Central memory CD8-positive, alpha-beta T cell (primary cell): Measurements from ENCODE around the gene CCDC121.

Experiments used
- ATAC-seq: fragments of 150-1000 bp; cut with Tn5 transposase; replicated peaks from 2 replicates; pipeline ENCODE4 v1.10.0; 2022; ENCODE audit warnings: mild to moderate bottlenecking, moderate FRiP score, moderate number of reproducible peaks; ENCODE audit not compliant: poor library complexity, severe bottlenecking; ENCODE audit errors: extremely low read depth
- DNase-seq, 2 donors: peaks; one replicate each; pipeline ENCODE4 v3.0.0; 2021; ENCODE audit warnings: low spot score in 2 of 2
- H3K27ac Mint-ChIP-seq: one replicate; pipeline ENCODE4 v1.8.0; 2022; ENCODE audit warnings: low read depth, mild to moderate bottlenecking, moderate library complexity, mixed read lengths
- H3K27me3 Mint-ChIP-seq: one replicate; pipeline ENCODE4 v1.8.0; 2022; ENCODE audit warnings: mixed read lengths
- H3K36me3 Mint-ChIP-seq: one replicate; pipeline ENCODE4 v1.8.0; 2022; ENCODE audit warnings: mild to moderate bottlenecking, moderate library complexity, mixed read lengths; ENCODE audit not compliant: insufficient read depth
- H3K4me1 Mint-ChIP-seq: one replicate; pipeline ENCODE4 v1.8.0; 2022; ENCODE audit warnings: mixed read lengths
- H3K4me3 Mint-ChIP-seq: one replicate; pipeline ENCODE4 v1.8.0; 2022; ENCODE audit warnings: mild to moderate bottlenecking, moderate library complexity, mixed read lengths
- H3K9me3 Mint-ChIP-seq: one replicate; pipeline ENCODE4 v1.8.0; 2022; ENCODE audit warnings: mixed read lengths

Gene CCDC121

GRCh38 chr2:27587025-27587424 lies 41.8 kb downstream of the CCDC121 start:
- ATAC-seq (no peak), DNase-seq (no peak)
- H3K27me3 Mint-ChIP-seq: no peaks in the 10 kb centered on the region
- H3K36me3 Mint-ChIP-seq: peaks cover 3% of the 10 kb centered on the region
- H3K4me3 Mint-ChIP-seq: peak overlapping the region; percentile 2
- no peak overlapping the region for H3K27ac Mint-ChIP-seq
- no peaks in the 10 kb centered on the region for H3K9me3 Mint-ChIP-seq
- H3K4me1 Mint-ChIP-seq: peaks cover 65% of the 10 kb centered on the region

GRCh38 chr2:27584597-27584996 lies 44.2 kb downstream of the CCDC121 start:
- ATAC-seq (no peak), DNase-seq (no peak)
- no peaks in the 10 kb centered on the region for H3K9me3 Mint-ChIP-seq
- H3K36me3 Mint-ChIP-seq: peaks cover 8% of the 10 kb centered on the region
- H3K27me3 Mint-ChIP-seq: no peaks in the 10 kb centered on the region
- peaks cover 54% of the 10 kb centered on the region for H3K4me1 Mint-ChIP-seq
- H3K27ac Mint-ChIP-seq: peak overlapping the region; percentile 1
- peak overlapping the region; percentile 81 for H3K4me3 Mint-ChIP-seq

- H3K4me3 Mint-ChIP-seq: peak overlapping the region; percentile 81
- ATAC-seq: peak; percentile 25
- no peaks in the 10 kb centered on the region for H3K27me3 Mint-ChIP-seq
- no peaks in the 10 kb centered on the region for H3K9me3 Mint-ChIP-seq
- peaks cover 8% of the 10 kb centered on the region for H3K36me3 Mint-ChIP-seq
- no peak for DNase-seq
- H3K27ac Mint-ChIP-seq: peak overlapping the region; percentile 78
- peaks cover 50% of the 10 kb centered on the region for H3K4me1 Mint-ChIP-seq
Observed at GRCh38 chr2:27583390-27583915, 45.4 kb downstream of the CCDC121 start.

- Mint-ChIP-seq H3K9me3 (no peaks in the 10 kb centered on the region), H3K27me3 (no peaks in the 10 kb centered on the region), H3K36me3 (peaks cover 8% of the 10 kb centered on the region), H3K4me3 (peak within 1 kb of the TSS; percentile 81), H3K27ac (peak within 1 kb of the TSS; percentile 78), H3K4me1 (peaks cover 48% of the 10 kb centered on the region)
- ATAC-seq (peak; percentile 86), DNase-seq (peak; percentile 48 to 51)
Observed at GRCh38 chr2:27582695-27583389, 46.0 kb downstream of the CCDC121 start, which contains the start of gene ZNF512. Gene ZNF512, plus strand, starts transcription at chr2:27583042. Its CDS starts 71 bp downstream, at chr2:27583113.

GRCh38 chr2:27582129-27582694 lies 46.6 kb downstream of the CCDC121 start:
- H3K36me3 Mint-ChIP-seq: peaks cover 8% of the 10 kb centered on the region
- peaks cover 45% of the 10 kb centered on the region for H3K4me1 Mint-ChIP-seq
- H3K27me3 Mint-ChIP-seq: no peaks in the 10 kb centered on the region
- H3K27ac Mint-ChIP-seq: peak overlapping the region; percentile 78
- H3K4me3 Mint-ChIP-seq: peak overlapping the region; percentile 81
- no peak for ATAC-seq
- no peak for DNase-seq
- H3K9me3 Mint-ChIP-seq: no peaks in the 10 kb centered on the region

GRCh38 chr2:27581417-27582128 lies 47.2 kb downstream of the CCDC121 start:
- peaks cover 38% of the 10 kb centered on the region for H3K4me1 Mint-ChIP-seq
- ATAC-seq: no peak

More at GRCh38 chr2:27581417-27582128, 47.2 kb downstream of the CCDC121 start:
- Mint-ChIP-seq H3K9me3 (no peaks in the 10 kb centered on the region), H3K27me3 (no peaks in the 10 kb centered on the region), H3K27ac (no peak overlapping the region), H3K36me3 (peaks cover 8% of the 10 kb centered on the region), H3K4me3 (peak overlapping the region; percentile 81)
- DNase-seq: no peak
